Smooth muscle cell of the pulmonary artery (primary cell): ENCODE data around the gene CD55. TPM values are rescaled to one million over a fixed set of nuclear protein-coding genes. Genes with fewer than 3 reads are reported as not detected.

Experiments
- total RNA-seq: library from RNA; depleted of rRNA; stranded (reverse); fragments of >200 nt; gene quantifications from 2 replicates; pipeline ENCODE4 v1.2.3, GENCODE V29; 2014

CD55 gene
- 34.3 and 79.0 TPM in 2 replicates for total RNA-seq

GRCh38 chr1:207321079-207321789 is at the start of gene CD55:
Gene CD55 (plus strand): TSS chr1:207321678. CDS start chr1:207321766, 88 bp downstream.

Other genes with a start within 250 kb of the CD55 start
- gene C4BPB, start 232.8 kb upstream of the CD55 start, total RNA-seq, result not detected in 2 replicates
- gene C4BPA, start 217.4 kb upstream of the CD55 start, total RNA-seq, result not detected in 2 replicates
- gene CR2, start 132.7 kb downstream of the CD55 start, total RNA-seq, result not detected in 2 replicates
- not detected in 2 replicates for gene CR1, start 174.5 kb downstream of the CD55 start, total RNA-seq